Right lobe of liver (tissue), 4 donors: Measurements from ENCODE around the gene DEPDC4.

Source experiments
- POLR2A ChIP-seq: fragments of 450-650 bp; IDR thresholded peaks from one replicate; pipeline ENCODE4 v1.6.1; 2017; ENCODE audit warnings: antibody characterized with exemption, mild to moderate bottlenecking
- TF ChIP-seq, protein P1 (sequence below), 4 donors: fragments of 200-600 bp in 3 of 4; fragments of 450-650 bp in 1 of 4; IDR thresholded peaks; one replicate each; pipeline versions ENCODE4 v1.5.1 to v1.8.0; 2016 to 2022; ENCODE audit warnings: antibody characterized with exemption in 4 of 4, mild to moderate bottlenecking in 2 of 4
- donor health status: DM: no; HTN: no; CAD: no.
- donor health status: DM: no; HTN: no; CAD: no.
- donor health status: DM: no; HTN: yes; CAD: no.

DNA sequence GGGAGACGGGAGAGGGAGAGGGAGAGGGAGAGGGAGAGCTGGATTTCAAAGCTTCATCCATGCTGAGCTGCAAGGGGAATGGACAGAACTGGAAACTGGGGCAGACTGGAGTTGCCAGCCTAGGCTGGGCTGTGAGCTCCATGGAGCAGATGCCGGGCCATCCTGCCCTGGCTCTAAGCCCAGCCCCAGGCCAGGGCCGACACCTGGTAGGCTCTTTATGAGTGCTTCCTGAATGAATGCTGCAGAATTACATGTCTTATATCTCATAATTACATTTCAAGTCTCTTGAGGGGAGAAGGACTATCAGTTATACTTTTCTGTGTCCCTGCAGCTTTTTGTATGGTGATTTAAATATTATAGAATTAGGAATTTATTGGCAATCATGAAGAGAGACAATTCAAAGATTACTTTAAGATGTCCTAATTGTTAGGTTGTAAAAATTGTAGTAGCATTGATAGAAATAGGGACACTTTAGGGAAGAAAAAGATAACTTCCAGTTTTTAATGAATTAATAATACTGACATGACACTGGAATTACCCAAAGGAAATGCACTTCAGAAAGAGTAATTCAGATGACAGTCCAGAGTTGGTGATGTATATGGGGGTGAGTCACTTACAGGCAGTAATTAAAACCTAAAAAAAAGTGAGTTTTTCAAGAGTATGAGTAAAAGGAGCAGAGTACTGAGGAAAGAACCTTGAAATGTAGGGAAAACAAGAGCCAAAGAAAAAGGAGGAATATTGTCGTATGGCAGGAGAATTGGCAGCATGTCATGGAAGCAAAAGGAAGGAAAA lies 29.1 kb upstream of the DEPDC4 start:
- TF ChIP-seq, protein P1, sequence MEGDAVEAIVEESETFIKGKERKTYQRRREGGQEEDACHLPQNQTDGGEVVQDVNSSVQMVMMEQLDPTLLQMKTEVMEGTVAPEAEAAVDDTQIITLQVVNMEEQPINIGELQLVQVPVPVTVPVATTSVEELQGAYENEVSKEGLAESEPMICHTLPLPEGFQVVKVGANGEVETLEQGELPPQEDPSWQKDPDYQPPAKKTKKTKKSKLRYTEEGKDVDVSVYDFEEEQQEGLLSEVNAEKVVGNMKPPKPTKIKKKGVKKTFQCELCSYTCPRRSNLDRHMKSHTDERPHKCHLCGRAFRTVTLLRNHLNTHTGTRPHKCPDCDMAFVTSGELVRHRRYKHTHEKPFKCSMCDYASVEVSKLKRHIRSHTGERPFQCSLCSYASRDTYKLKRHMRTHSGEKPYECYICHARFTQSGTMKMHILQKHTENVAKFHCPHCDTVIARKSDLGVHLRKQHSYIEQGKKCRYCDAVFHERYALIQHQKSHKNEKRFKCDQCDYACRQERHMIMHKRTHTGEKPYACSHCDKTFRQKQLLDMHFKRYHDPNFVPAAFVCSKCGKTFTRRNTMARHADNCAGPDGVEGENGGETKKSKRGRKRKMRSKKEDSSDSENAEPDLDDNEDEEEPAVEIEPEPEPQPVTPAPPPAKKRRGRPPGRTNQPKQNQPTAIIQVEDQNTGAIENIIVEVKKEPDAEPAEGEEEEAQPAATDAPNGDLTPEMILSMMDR (IDR thresholded peaks at IDR 0.05): no peak
- no peak for TF ChIP-seq POLR2A
